GM19025 (cell line): Measurements from ENCODE around the gene EGR2.

Source experiments
- ATAC-seq: cut with Tn5 transposase; IDR thresholded peaks from one replicate; pipeline ENCODE4 v1.9.1; 2021; ENCODE audit warnings: mild to moderate bottlenecking, low read depth, moderate library complexity; ENCODE audit not compliant: unreplicated experiment

Gene EGR2

DNA sequence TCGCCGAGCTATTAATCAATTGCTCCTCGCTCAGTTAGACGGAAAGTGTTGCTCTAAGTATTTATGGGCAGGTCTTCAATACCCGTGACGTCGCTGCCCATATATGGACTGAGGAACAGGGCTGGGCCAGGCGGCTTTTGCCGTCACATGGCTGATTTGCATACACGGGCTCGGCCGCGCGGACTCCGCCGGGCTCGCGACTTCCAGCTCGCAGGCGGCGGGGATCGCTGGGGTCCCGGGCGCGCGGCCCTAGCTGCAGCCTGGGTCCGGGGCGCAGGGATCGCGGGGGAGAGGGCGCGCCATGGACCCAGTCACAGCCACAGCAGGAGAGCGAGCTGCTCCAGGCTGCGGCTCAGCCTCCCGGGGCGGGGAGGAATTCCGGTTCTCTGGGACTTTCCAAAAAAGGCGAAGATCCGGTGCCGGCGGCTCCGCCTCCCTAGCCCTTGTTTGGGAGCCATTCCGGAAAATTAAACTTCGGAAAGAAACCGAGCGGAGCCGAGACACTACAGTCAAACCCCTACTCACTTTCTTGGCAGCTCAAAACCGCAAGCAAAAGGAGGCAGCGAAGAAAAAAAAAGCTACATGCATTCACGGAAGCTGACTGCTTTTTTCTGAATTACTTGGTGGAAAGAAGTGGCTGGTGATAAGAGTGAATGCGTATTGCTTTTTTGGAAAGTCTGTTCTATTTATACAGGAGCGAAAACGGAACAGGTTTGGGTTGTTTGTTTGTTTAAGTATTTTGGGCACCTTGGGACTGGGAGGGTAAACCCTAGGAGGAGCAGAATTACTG is at the start of gene EGR2:
Gene EGR2 (minus strand): TSS at position 36 of the 790 bp plus-strand sequence. CDS start 337 bp downstream, outside the sequence.
- ATAC-seq = peak; percentile 72

DNA sequence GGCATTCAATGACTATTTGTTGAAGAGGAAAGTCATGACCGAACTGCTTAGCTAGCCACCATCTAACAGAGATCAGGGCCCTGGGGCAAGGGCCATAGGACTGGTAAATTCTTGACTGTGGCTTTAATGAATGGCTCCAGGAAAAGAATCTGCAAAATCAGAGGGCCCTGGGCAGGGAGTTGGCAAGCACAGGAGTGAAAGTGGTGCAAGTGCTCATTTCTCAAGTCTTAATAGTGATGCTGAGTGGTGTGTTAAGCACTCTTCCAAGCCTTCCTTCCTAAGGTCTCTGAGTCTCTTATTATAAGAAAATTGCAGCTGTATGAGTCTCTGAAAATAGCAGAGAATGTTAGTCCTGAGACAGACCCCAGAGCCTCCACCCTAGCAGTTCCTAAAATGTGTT is 46.3 kb upstream of the EGR2 start:
- no peak for ATAC-seq

DNA sequence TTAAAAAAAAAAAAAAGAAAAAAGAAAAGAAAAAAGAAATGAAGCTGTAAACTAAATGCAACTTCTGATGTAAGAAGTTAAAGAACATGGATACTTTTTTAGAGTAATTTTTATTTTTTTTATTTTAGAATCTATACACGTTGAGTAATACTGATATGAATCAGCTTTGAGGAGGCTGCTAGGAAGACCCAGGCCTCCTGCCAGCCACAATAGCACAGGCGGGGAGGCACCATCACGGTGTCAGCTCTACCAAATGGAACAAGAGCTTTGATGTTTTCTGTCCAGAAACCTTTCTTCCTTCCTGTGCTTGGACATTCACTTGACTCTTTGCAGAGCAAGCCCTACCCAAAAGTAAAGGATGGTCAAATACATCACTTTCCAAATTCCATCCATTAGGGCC is 45.3 kb upstream of the EGR2 start:
- no peak for ATAC-seq

DNA sequence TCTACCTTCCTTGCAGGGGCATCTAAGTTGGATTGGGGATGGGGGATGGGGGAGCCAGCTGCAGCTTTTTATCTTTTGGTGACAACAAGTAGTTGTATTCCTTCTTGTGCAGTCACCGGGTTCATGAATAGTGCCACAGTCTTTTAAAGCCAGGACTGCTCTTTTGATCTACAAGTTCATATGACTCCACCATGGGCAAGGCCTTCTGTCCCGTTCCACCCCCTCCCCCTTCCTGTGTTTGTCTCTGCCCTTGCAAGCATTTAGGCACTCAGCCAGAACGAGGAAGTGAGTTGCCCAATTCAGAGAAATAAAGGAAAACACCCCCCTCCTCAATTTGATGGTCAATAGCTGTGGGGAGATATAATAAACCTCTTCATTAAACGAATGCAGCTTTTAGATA is 44.8 kb upstream of the EGR2 start:
- ATAC-seq = no peak

DNA sequence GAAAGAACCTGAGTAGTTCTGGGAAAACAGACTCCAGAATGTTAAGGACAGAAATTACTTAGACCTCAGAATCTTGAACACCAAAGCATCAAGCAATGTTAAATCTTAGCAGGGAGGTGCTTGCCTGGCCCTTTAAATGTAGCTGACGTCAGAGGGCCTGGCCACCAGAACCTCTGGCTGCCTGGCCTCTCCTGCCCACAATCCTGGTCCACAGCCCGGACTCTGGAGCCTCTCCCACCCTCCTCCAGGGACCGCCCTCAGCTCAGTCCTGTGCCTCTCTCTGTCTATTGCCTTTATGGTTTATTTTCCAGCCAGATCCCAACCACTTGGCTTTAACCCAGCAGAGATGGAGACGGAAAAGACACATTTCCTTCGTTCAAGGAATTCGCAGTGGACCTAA is 42.2 kb upstream of the EGR2 start:
- ATAC-seq = no peak

DNA sequence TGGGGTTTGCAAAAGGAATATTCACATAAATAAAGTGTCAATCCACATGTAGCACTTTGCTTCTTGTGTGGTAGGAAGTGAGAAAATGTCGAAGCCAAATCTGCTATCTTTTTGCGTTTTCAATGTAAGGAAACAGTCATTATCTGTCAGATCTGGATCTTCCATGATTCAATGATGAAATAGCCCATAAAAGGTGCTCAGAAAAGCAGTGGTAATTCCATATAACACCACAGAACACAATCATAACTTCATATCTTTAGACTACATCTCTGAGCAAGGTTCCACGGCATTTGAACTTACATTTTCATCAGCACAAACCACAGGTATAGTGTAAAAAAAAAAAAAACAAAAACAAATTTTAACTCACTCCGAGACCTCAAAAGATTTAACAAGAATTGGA is 39.9 kb upstream of the EGR2 start:
- ATAC-seq = no peak

DNA sequence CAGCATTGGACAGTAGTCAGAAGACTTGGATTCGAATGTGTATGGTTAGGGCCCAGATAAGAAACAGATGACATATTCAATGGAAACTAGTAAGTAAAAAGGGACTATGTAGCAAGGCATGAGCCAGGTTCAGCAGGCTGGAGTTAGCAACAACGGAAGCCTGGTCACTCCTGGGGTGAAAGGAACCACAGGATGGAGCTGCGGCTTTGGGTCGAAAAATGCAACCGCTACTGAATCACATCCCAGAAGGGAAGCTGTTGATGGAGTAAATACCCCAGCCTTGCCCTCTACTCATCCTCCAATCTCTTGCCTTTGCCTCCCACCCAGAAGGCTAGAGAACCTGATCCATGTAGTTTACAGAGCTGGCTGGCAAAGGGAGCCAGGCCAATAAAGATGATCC is 37.5 kb upstream of the EGR2 start:
- no peak for ATAC-seq

DNA sequence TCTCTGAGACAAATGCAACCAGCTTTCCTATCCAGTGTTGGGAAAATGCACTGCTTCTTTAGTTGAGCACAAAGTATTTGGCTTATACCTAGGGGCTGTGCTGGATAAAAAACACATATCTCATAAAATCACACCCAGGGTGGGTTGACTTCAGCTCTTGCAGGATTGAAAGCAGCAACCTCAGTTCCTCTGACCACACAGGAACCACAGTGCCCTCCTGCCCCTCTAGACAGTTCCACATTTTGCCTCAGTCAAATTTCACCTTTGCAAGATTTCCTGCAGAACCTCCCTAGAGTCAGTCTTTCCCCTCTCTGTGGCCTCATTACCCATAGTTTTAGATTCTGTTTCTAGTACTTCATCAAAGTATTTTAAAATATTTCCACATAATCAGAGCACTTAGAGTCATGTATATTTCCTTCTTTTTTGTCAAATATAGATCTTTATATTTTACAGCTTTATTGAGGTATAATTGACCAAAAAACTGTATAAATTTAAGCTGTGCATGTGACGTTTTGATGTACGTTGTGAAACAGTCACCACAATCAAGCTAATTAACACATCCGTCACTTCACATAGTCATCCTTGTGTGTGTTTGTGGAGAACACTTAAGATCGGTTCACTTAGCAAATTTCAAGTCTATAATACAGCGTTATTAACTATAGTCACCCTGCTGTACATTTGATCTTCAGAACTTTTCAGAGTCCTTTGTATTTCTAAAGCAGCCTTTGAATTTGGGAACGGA is 37.0 kb upstream of the EGR2 start:
- peak; percentile 67 for ATAC-seq

DNA sequence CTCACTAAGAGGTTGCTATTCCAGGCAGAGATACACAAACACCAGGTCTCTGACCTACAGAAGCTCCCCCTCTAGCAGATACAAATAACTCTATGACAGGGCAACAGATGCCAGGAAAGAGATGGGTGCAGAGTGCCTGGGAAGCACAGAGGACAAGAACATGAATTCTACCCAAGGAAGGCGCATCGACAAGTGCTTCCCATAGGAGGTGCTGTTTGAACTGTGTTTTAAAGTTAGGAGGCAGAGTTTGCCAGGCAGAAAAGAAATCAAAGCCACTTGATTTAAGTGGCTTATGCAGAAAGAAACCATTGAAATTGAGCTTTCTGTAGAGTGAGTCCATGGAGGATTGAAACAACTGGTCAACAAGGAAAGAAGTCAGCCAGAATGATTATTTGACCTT is 35.3 kb upstream of the EGR2 start:
- ATAC-seq = no peak

DNA sequence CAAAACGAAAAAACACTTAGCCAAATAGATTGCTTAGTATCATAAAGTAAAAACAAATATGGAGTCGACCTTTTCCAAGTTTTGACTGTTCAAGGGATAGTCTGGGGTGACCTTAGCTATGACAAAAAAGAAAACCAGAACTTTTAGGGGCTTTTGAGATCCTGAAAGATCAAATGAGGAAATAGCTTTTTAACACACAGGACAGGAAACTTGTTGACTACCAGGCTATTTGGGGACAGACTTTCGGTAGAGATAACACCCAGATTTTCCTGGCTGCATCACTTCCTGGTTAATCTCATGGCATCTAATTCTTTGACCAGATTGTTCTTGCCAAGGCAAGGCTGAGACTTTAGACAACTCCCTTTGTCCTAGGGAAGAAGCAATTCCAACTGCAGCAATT is 34.5 kb upstream of the EGR2 start:
- no peak for ATAC-seq

DNA sequence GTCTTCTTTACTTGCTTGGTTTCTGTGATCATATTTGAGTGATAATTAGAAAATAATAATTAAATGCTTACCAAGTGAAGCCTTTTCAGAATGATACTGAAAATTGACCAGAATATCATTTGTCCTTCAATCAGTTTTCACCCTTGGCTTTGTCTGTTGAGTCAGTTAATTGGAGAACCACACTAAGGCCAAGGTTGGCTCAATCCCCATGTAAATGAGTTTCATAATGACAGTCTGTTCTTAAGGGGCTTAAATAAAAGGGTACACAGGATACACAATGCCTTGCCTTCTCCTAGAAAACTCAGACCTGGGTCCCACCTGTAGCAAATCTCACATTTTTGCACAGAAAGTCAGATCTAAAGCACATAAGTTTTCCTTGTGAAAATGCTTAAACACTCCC is 31.3 kb upstream of the EGR2 start:
- no peak for ATAC-seq

DNA sequence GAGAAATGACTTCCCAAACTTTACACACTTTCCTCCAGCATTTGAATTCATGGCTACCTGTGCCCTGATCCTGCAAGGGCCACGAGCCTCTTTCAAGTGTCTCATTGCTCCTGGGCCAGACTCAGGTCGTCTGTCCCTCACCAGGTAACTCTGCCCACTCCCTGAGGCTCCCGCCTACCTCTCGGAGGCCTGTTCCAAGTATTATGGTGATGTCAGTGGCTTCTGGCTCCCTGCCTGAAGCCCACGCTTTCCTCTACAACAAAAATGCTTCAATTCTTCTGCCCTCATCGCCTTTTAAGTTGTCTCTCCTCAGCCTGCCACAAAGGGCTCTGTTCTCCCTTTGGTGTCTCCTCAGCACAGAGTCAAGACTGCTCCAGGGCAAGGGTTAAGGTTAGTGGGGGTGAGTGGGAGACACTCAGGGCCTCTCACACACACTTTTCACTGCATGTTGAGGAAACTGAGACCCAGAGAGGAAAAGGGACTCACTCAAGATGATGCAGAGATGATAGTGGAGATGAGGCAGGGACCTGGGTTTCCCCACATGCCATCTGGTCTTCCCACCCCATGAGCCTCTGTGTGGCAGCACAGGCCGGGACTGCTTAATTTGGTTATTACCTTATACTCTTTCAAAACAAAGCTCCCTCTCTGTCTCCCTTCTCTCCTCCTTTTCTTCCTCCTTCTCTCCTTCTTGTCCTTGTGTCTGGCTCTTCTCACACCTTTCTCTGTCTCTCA is 28.3 kb upstream of the EGR2 start:
- no peak for ATAC-seq

DNA sequence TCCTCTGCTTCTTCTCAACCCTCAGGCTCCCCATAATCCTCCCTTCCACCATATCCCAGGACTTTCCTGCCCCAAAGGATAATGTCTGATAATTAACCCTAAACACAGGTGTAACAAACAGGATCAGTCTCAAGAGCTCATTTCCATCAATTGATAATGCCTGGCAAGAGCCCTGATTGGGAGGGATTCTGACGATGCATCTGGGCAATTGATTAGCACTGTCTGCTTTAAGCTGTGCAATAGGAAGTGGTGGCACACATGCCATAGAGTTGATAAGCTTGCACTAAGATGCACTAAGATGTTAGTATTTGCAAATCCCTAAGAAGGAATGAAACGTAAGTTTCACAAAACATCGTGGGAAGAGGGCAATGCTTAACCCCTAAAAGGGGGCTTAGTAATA is 27.4 kb upstream of the EGR2 start:
- no peak for ATAC-seq

DNA sequence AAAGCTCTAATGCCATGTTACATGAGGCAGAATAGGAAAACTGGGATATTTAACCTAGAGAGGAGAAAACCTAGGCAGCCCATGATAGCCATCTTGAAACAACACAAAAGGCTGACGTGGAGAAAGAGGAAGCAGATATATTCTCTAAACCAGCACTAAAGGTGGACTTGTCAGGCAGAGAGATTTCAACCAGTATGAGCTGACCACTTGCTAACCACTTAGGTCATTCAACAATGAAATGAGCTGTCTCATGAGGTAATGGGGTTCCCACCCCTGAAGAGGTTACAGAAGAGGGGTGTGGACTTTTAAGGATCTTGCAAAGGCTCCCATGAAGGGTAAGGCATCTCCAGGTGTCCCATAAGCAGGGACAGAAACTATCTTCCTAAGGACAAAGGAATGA is 26.8 kb upstream of the EGR2 start:
- no peak for ATAC-seq

DNA sequence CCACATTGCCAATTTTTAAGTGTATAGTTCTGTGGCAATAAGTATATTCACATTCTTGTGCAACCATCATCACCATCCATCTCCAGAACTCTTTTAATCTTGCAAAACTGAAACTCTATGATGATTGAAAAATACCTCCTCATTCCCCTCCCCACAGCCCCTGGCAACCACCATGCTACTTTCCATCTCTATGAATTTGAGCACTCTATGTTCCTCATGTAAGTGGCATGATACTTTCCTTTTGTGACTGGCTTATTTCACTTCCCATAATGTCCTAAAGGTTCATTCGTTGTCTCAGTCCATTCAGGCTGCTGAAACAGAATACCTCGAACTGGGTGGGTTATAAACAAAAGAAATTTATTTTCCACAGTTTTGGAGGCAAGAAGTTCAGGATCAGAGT is 23.4 kb upstream of the EGR2 start:
- ATAC-seq = no peak

DNA sequence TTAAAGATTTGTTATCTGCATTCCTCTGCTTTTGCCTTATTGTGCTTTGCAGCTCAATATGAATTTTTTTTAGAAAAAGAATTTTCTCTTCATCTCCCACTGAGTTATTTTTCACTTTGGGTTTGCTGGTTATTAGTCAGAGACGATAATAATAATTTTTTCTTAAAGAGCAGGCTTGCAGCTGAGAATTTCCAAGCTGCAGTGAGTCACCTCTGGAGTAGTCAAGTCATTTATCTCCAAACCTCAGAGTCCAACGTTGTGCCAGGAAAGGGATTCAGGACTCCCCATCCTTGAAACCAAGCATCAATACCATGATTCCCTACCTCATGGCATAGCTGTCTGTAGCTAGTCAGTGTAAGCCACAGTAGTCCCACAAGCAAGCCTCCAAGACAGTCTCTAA is 15.2 kb upstream of the EGR2 start:
- ATAC-seq = no peak

DNA sequence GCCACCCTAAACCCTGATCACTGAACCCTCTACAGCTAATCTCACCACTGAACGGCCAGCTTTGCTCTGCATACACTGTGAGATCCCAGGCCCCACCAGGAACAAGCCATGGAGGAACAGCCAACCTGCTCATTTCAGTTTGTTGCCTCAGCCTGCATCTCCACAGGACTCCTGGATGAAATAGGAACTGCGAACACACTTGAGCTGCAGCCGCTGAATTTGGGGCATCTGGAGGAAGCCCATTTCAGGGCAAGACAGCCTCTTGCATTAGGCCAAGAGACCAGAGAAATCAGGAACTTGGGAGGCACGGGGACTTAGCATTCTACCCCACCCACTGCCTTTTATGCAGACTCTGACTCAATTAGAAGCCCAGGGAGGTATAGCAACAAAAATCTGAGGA is 14.5 kb upstream of the EGR2 start:
- ATAC-seq = no peak

DNA sequence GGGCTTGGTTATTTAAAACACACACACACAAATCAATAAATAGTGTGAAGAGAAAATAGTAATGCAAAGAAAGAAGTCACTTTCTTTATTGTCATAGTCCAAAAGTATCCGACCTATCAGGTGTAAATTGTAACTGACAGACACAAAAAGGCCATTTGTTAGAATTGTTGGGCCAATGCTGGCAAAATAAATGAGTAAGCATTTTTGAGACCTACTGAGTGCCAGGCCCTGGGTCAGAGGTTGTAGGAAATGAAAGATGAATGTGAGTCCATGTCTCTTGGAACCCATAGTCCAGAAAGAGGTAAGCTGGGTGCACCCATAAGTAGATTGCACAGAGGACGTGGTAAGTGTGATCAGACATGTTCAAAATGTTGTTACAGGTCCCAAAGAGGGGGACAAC is 13.5 kb upstream of the EGR2 start:
- no peak for ATAC-seq

DNA sequence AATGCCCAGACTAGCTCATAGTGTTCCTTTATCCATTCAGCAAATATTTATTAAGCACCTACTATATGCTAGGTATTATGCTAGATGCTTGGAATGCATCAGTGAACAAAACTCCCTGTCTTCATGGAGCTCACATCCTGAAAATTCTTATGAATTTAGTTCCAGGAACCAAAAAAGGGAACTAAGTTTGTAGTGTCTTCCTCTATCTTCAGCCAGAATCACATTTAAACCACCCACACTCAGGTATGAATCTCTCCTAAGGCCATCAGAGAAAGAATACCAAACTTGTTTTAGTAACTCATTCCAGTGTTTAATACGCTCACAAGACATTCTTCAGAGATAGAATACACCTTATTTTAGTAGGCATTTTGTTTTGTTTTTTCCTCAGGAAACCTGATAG is 10.1 kb upstream of the EGR2 start:
- no peak for ATAC-seq

DNA sequence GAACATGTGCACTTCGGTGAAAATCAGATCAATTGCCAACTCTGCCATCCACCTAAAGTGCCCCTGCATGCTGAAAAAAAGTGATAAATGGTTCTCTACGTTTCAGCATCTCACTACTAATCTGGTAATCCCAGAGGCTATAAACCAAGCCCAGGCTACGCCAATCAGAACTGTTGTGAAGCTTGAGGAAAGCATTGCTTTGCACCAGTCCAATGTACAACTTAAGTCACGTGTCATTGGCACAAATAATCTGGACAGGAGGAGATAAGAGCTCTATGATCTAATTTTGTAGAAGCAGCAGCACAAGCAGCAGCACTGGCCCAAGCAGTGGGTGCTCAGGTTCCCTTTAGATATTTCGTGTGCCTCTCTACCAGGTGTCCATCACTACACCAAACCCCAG is 4.4 kb upstream of the EGR2 start:
- no peak for ATAC-seq

DNA sequence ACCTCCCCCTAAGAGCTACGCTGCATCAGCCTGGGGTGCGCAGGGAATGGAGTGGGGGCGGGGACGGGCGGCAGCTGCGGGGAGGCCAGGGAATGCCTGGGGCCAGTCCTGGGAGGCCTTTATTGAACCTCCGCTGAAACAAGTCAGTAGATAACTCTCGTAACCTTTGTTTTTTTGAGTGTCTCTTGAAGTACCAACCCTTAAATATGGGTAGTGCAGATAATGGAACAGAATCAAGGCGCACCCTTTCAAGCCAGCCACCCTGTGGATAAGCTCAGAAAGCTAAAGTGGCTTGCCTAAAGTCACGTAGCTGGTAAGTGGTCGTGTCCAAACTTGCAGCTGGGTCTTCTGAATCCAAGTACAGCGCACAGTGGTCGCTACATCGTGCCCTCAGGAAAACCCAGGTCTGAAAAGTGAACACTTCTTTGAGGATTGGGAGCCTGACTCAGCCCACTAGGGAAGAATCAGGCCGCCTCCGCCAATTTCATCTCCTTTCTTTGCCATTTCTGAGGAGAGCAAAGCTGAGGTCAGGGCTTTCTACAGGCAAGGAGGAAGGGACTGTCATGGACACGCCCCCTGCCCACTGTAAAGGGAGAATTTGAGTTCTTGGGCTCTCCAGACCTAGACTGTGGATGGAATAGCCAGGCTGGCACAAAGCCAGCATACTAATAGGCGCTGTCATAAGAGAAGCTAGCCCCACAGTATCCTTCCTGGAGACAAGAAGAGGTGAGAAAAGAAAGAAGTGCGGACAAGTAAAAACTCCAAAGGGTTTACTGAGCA is 3.2 kb upstream of the EGR2 start:
- no peak for ATAC-seq
